GM12878 (cell line): ENCODE results near the gene ATG9B. TPM values are rescaled to one million over a fixed set of nuclear protein-coding genes. Genes with fewer than 3 reads are reported as not detected.

Experiments
- ATAC-seq: fragments of 200-7000 bp; cut with Tn5 transposase; 3 replicates; pipeline ENCODE4 v1.9.1; 2020; ENCODE audit warnings: mild to moderate bottlenecking, moderate library complexity
- BruUV-seq: library from RNA; stranded (reverse); fragments of 400-500 nt; replicated peaks from 2 replicates; lab custom pipeline; 2021; lab: Mats Ljungman, UMichigan
- CTCF ChIA-PET: fragments of 300-600 bp; sonication (Branson Sonifier 250); formaldehyde crosslinking; extraction: SDS; loops from one replicate; lab custom pipeline; 2021; ENCODE audit warnings: inconsistent platforms; lab: Yijun Ruan, JAX
- POLR2A ChIA-PET: fragments of 350-600 bp; formaldehyde crosslinking; extraction: SDS; loops from one replicate; lab custom pipeline; 2021; ENCODE audit warnings: inconsistent platforms; lab: Charles Lee
- RAD21 ChIA-PET: fragments of 300-600 bp; sonication (Branson Sonifier 250); formaldehyde crosslinking; loops from one replicate; lab custom pipeline; 2023; ENCODE audit warnings: antibody characterized with exemption; ENCODE audit not compliant: unreplicated experiment; lab: Charles Lee
- SMC1A ChIA-PET: fragments of 300-600 bp; sonication (Branson Sonifier 250); formaldehyde crosslinking; loops from one replicate; lab custom pipeline; 2023; ENCODE audit not compliant: unreplicated experiment, uncharacterized antibody; lab: Charles Lee
- DNase-seq: peaks from one replicate; pipeline ENCODE4 v3.0.0-alpha.2; 2011; ENCODE audit warnings: low read depth, low spot score
- FAIRE-seq: peaks from 3 replicates; lab custom pipeline; 2011; peaks lifted over from hg19 to GRCh38; lab: Jason Lieb, UNC
- H2AFZ ChIP-seq: 2 replicates; pipeline ENCODE4 v1.6.0; 2011; ENCODE audit warnings: low read depth, low read length, control low read depth; ENCODE audit not compliant: control insufficient read depth
- H3K27ac ChIP-seq: 2 replicates; pipeline ENCODE4 v1.5.1; 2011; ENCODE audit warnings: control low read depth; ENCODE audit not compliant: control insufficient read depth, insufficient read depth
- H3K27me3 ChIP-seq, 2 experiments: replicated peaks in 1 of 2; 2 replicates each; pipeline versions ENCODE4 v1.6.0 to v1.6.1; 2011; ENCODE audit warnings: low read length in 1 of 2; ENCODE audit not compliant: control insufficient read depth in 2 of 2, insufficient read depth in 2 of 2
- H3K36me3 ChIP-seq, 2 experiments: 2 replicates each; pipeline ENCODE4 v1.5.1; 2011; ENCODE audit warnings: low read length in 1 of 2; ENCODE audit not compliant: control insufficient read depth in 2 of 2, insufficient read depth in 2 of 2
- H3K4me1 ChIP-seq: 2 replicates; pipeline ENCODE4 v1.6.1; 2011; ENCODE audit warnings: mild to moderate bottlenecking, low read length, moderate library complexity, mixed read lengths; ENCODE audit not compliant: control insufficient read depth, insufficient read depth
- H3K4me2 ChIP-seq: 2 replicates; pipeline ENCODE4 v1.6.0; 2011; ENCODE audit warnings: control low read depth; ENCODE audit not compliant: control insufficient read depth, insufficient read depth
- H3K4me3 ChIP-seq: fragments of 200-600 bp; sonication (generic); 2 replicates; pipeline ENCODE4 v1.5.1; 2016
- H3K79me2 ChIP-seq: 2 replicates; pipeline ENCODE4 v1.6.0; 2011; ENCODE audit warnings: low read length; ENCODE audit not compliant: control insufficient read depth, insufficient read depth
- H3K9ac ChIP-seq: 2 replicates; pipeline ENCODE4 v1.8.0; 2011; ENCODE audit warnings: low read length, control low read depth, mixed read lengths; ENCODE audit not compliant: control insufficient read depth, insufficient read depth
- H3K9me3 ChIP-seq: replicated peaks from 3 replicates; pipeline ENCODE4 v1.5.1; 2011; ENCODE audit warnings: mild to moderate bottlenecking, low read length; ENCODE audit not compliant: control insufficient read depth, insufficient read depth
- H4K20me1 ChIP-seq: 2 replicates; pipeline ENCODE4 v1.6.0; 2011; ENCODE audit not compliant: control insufficient read depth, insufficient read depth
- CTCF ChIP-seq, 3 experiments: IDR thresholded peaks in 2 of 3; conservative IDR thresholded peaks in 1 of 3; 2 replicates each; pipeline ENCODE4 v1.5.1; 2011; ENCODE audit warnings: low read depth in 3 of 3, low read length in 3 of 3, mild to moderate bottlenecking in 3 of 3, control low read depth in 2 of 3, moderate library complexity in 2 of 3, inconsistent platforms in 1 of 3, mixed read lengths in 1 of 3; ENCODE audit not compliant: control insufficient read depth in 2 of 3, insufficient read depth in 1 of 3; ENCODE audit errors: extremely low read depth in 1 of 3
- ZNF207 ChIP-seq: fragments of 450-650 bp; IDR thresholded peaks from 2 replicates; pipeline ENCODE4 v1.6.1; 2014; ENCODE audit warnings: antibody characterized with exemption, mild to moderate bottlenecking, borderline replicate concordance
- WGBS: methylation state at CpG from one replicate; pipeline ENCODE4 v1.1.6; 2016; ENCODE audit warnings: low lambda C conversion rate; ENCODE audit not compliant: insufficient replicate concordance, insufficient coverage; ENCODE audit errors: missing lambda C conversion rate; 5-methylcytosine and 5-hydroxymethylcytosine counted together
- in situ Hi-C: fragments of 300-500 bp; cut with MboI; formaldehyde crosslinking; loops from 9 replicates; pipeline ENCODE4 v1.14.3; 2018; ENCODE audit warnings: mixed read lengths
- intact Hi-C: fragments of 100-400 bp; cut with micrococcal nuclease; formaldehyde crosslinking; loops from one replicate; pipeline ENCODE4 v1.14.2; 2022; ENCODE audit not compliant: unreplicated experiment
- polyA plus RNA-seq, 11 experiments: library from polyadenylated mRNA; depleted of rRNA in 4 of 11; unstranded in 6 of 11; stranded (reverse) in 5 of 11; fragments of >200 nt; fragmentation: Nextera tagmentation in 4 of 11; fragmentation: Illumina TruSeq in 1 of 11; extraction: Ambion mirVana in 4 of 11; extraction: Trizol in 1 of 11; gene quantifications; 1 replicate in 1 of 11; 2 replicates in 10 of 11; pipeline versions ENCODE4 v1.2.1 to v1.2.3, GENCODE V29; 2011 to 2016; ENCODE audit warnings: inconsistent platforms in 2 of 11, missing spikeins in 2 of 11, low read depth in 1 of 11
- total RNA-seq, 4 experiments: library from RNA; depleted of rRNA in 3 of 4; stranded (reverse); fragments of >200 nt in 3 of 4; fragmentation: Illumina TruSeq in 1 of 4; extraction: Trizol in 1 of 4; gene quantifications; 2 replicates each; pipeline versions ENCODE4 v1.2.1 to v1.2.3, GENCODE V29; 2013 to 2021

The ATG9B gene
- total and polyA plus RNA-seq, 10 of the 15 experiments (the other 5 are each of a cell fraction or from before 2014, with no cell fraction given) = 0.01 to 0.83 (median 0.12) TPM; not detected in 2

- in situ Hi-C loops (no loop called here), intact Hi-C loops (no loop called here)
- SMC1A ChIA-PET = no interaction called here
- ATAC-seq = no peak
- no peaks in the 10 kb centered on the region for H4K20me1 ChIP-seq
- TF ChIP-seq CTCF (IDR thresholded peaks at IDR 0.05 in 2 of 3, conservative IDR thresholded peaks at IDR 0.05 in 1 of 3; ENCODE audit: control insufficient read depth in 2 of 3, extremely low read depth in 1 of 3, insufficient read depth in 1 of 3, low read depth in 3 of 3, low read length in 3 of 3) = no peak
- no peak for TF ChIP-seq ZNF207
- H3K36me3 ChIP-seq = no peaks in the 10 kb centered on the region
- H3K4me2 ChIP-seq = peak overlapping the region; percentile 95; the same call in 1 of the 2 replicates
- H3K9me3 ChIP-seq = no peaks in the 10 kb centered on the region
- no peak overlapping the region for H3K27ac ChIP-seq
- H3K9ac ChIP-seq = no peak overlapping the region
- H3K27me3 ChIP-seq = peaks cover 7% of the 10 kb centered on the region in 2 experiments
- H3K79me2 ChIP-seq = no peaks in the 10 kb centered on the region
- no peak for DNase-seq
- no peak overlapping the region for H2AFZ ChIP-seq
- BruUV-seq = no TSS peak
- peaks cover 3% of the 10 kb centered on the region for H3K4me1 ChIP-seq
- peak overlapping the region; percentile 64 for H3K4me3 ChIP-seq
- RAD21 ChIA-PET = no interaction called here
- CTCF ChIA-PET = interaction anchor here (1.1 to 2.0 kb wide), 2 partner anchors 9 to 137 kb away, joined by 3 to 11 read pairs; no protein-coding TSS in a partner anchor
- POLR2A ChIA-PET = no interaction called here
- WGBS = 85% methylated on average over 9 of the region's 9 CpGs
- FAIRE-seq = no peak
These were observed 48.6 kb downstream of the ATG9B start for GRCh38 chr7:150975536-150976319.
